HepG2 (cell line): Measurements from ENCODE around the gene THAP10. TPM values are rescaled to one million over a fixed set of nuclear protein-coding genes. Genes with fewer than 3 reads are reported as not detected.

Experiments
- ESRRA ChIP-seq: sonication (generic); formaldehyde crosslinking; IDR thresholded peaks from 2 replicates; pipeline ENCODE4 v1.5.1; 2020; ENCODE audit warnings: mild to moderate bottlenecking, low read depth, missing genetic modification reagents
- FOXA3 ChIP-seq: IDR thresholded peaks from 2 replicates; pipeline ENCODE4 v1.6.1; 2016; ENCODE audit warnings: missing genetic modification reagents, missing compliant biosample characterization
- MBD4 ChIP-seq: IDR thresholded peaks from 2 replicates; pipeline ENCODE4 v1.6.1; 2012; ENCODE audit warnings: low read length, inconsistent platforms, borderline replicate concordance
- SIX1 ChIP-seq: sonication (generic); formaldehyde crosslinking; IDR thresholded peaks from 2 replicates; pipeline ENCODE4 v1.4.0; 2020; ENCODE audit warnings: missing genetic modification reagents, borderline replicate concordance
- SOX6 ChIP-seq, 2 experiments: fragments of 450-650 bp in 1 of 2; sonication (generic) in 1 of 2; formaldehyde crosslinking in 1 of 2; IDR thresholded peaks; 2 replicates each; pipeline versions ENCODE4 v1.4.0 to v1.6.1; 2017 to 2020; ENCODE audit warnings: antibody characterized with exemption in 1 of 2, mild to moderate bottlenecking in 1 of 2, missing genetic modification reagents in 1 of 2
- TEAD3 ChIP-seq: optimal IDR thresholded peaks from 2 replicates; pipeline ENCODE3; 2016; ENCODE audit warnings: borderline replicate concordance
- ZFP36L2 ChIP-seq: sonication (generic); formaldehyde crosslinking; IDR thresholded peaks from 2 replicates; pipeline ENCODE4 v1.4.0; 2020; ENCODE audit warnings: missing genetic modification reagents
- ZMAT3 ChIP-seq: sonication (generic); formaldehyde crosslinking; conservative IDR thresholded peaks from 2 replicates; pipeline ENCODE4 v1.7.0; 2021; ENCODE audit warnings: missing genetic modification reagents
- ZNF124 ChIP-seq: sonication (generic); formaldehyde crosslinking; IDR thresholded peaks from 2 replicates; pipeline ENCODE4 v1.4.0; 2020; ENCODE audit warnings: missing genetic modification reagents
- ZNF350 ChIP-seq: sonication (generic); formaldehyde crosslinking; IDR thresholded peaks from 2 replicates; pipeline ENCODE4 v1.4.0; 2020; ENCODE audit warnings: mild to moderate bottlenecking, low read depth, missing genetic modification reagents, borderline replicate concordance
- ZNF589 ChIP-seq: sonication (generic); formaldehyde crosslinking; conservative IDR thresholded peaks from 2 replicates; pipeline ENCODE4 v1.8.0; 2022; ENCODE audit warnings: mild to moderate bottlenecking, moderate library complexity, missing genetic modification reagents
- ZNF619 ChIP-seq: sonication (generic); formaldehyde crosslinking; IDR thresholded peaks from 2 replicates; pipeline ENCODE4 v1.4.0; 2020; ENCODE audit warnings: mild to moderate bottlenecking, missing genetic modification reagents
- ZNF790 ChIP-seq: sonication (generic); formaldehyde crosslinking; IDR thresholded peaks from 2 replicates; pipeline ENCODE4 v1.8.0; 2022; ENCODE audit warnings: missing genetic modification reagents, mild to moderate bottlenecking, borderline replicate concordance
- polyA plus RNA-seq, 8 experiments: library from polyadenylated mRNA; depleted of rRNA in 3 of 8; stranded (reverse) in 7 of 8; unstranded in 1 of 8; fragments of >200 nt; fragmentation: Illumina TruSeq in 4 of 8; extraction: Trizol in 4 of 8; gene quantifications; 2 replicates each; pipeline versions ENCODE4 v1.2.1 to v1.2.3, GENCODE V29; 2011 to 2016; ENCODE audit warnings: low read depth in 4 of 8, missing spikeins in 1 of 8, mixed read lengths in 1 of 8; ENCODE audit not compliant: insufficient read depth in 1 of 8
- total RNA-seq, 5 experiments: library from RNA; depleted of rRNA; stranded (reverse); fragments of >200 nt; fragmentation: Illumina TruSeq; extraction: Trizol; gene quantifications; 2 replicates each; pipeline ENCODE4 v1.2.3, GENCODE V29; 2016; ENCODE audit warnings: low read depth in 1 of 5
- TF ChIP-seq, protein P1 (sequence below), 2 experiments: sonication (generic) in 1 of 2; formaldehyde crosslinking in 1 of 2; IDR thresholded peaks; 2 replicates each; pipeline versions ENCODE4 v1.6.1 to v1.9.0; 2014 to 2022; ENCODE audit warnings: antibody characterized with exemption in 1 of 2, borderline replicate concordance in 1 of 2, inconsistent platforms in 1 of 2, low read depth in 1 of 2, missing genetic modification reagents in 1 of 2
- TF ChIP-seq, protein P2 (sequence below): sonication (generic); formaldehyde crosslinking; IDR thresholded peaks from 2 replicates; pipeline ENCODE4 v1.5.1; 2020; ENCODE audit warnings: missing genetic modification reagents, mild to moderate bottlenecking, borderline replicate concordance
- TF ChIP-seq, protein P3 (sequence below): IDR thresholded peaks from 2 replicates; pipeline ENCODE4 v1.6.1; 2016; ENCODE audit warnings: control low read depth

THAP10 gene
- total and polyA plus RNA-seq, 2 of the 13 experiments (the other 11 are each of a cell fraction or from before 2014, with no cell fraction given) = 0.64 to 0.69 TPM

DNA sequence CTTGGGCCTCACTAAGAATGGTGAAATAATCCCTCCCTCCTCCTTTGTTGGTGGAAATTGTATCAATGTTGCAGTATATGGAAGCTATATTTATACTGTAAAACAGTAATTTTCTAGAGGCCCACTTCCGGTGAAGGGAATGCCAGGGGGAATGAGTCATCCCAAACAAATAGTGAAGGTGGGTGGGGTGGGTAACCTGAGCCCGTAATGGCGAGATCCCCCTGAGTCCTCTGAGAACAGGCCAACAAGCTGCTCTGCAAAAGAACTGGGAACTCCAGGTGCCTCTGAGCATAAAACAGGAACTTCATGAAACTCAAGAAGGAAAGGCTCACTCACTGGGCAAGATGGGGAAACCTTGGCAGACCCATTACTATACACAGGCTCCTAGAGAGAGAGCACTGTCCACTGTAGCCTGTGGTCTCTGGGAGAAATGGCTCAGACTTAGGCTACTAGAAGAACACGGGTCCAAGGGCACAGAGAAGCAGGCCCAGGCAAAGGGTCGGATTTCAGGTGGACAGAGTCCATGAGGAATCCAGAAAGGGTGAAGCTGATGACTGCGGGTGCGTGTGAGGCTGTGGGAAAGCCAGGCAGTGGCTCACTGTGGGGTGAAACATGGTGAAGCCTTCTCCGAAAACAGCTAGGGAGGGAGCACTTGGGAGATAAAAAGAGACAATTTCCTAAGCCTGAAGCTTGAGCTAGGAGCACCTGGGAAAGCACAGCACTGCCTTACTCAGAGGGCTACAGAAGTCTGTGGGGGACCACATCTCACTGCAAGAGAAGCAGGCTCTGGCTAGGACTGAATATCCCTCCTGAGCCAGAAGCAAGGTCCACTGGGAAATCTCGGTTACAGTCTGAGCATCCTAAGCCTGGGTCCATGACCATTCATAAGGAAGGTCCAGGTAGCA is 58.1 kb downstream of the THAP10 start (continued):
- TF ChIP-seq, protein P1, sequence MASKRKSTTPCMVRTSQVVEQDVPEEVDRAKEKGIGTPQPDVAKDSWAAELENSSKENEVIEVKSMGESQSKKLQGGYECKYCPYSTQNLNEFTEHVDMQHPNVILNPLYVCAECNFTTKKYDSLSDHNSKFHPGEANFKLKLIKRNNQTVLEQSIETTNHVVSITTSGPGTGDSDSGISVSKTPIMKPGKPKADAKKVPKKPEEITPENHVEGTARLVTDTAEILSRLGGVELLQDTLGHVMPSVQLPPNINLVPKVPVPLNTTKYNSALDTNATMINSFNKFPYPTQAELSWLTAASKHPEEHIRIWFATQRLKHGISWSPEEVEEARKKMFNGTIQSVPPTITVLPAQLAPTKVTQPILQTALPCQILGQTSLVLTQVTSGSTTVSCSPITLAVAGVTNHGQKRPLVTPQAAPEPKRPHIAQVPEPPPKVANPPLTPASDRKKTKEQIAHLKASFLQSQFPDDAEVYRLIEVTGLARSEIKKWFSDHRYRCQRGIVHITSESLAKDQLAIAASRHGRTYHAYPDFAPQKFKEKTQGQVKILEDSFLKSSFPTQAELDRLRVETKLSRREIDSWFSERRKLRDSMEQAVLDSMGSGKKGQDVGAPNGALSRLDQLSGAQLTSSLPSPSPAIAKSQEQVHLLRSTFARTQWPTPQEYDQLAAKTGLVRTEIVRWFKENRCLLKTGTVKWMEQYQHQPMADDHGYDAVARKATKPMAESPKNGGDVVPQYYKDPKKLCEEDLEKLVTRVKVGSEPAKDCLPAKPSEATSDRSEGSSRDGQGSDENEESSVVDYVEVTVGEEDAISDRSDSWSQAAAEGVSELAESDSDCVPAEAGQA (IDR thresholded peaks at IDR 0.05; ENCODE audit: low read depth) = no peak
- TF ChIP-seq, protein P1 (CRISPR knock-in tag; IDR thresholded peaks at IDR 0.05; ENCODE audit: borderline replicate concordance) = no peak
- TF ChIP-seq SIX1 (CRISPR knock-in tag) = peak; percentile 87; the same call in 1 of the 2 replicates
- no peak for TF ChIP-seq ZNF589 (CRISPR knock-in tag)
- TF ChIP-seq MBD4 = no peak
- TF ChIP-seq ZMAT3 (CRISPR knock-in tag) = no peak
- TF ChIP-seq ZNF619 = no peak
- peak; percentile 34; the same call in 1 of the 2 replicates for TF ChIP-seq ESRRA
- TF ChIP-seq ZNF350 (CRISPR knock-in tag) = peak; percentile 34; the same call in 1 of the 2 replicates
- TF ChIP-seq ZNF124 (CRISPR knock-in tag) = no peak
- TF ChIP-seq, protein P2, sequence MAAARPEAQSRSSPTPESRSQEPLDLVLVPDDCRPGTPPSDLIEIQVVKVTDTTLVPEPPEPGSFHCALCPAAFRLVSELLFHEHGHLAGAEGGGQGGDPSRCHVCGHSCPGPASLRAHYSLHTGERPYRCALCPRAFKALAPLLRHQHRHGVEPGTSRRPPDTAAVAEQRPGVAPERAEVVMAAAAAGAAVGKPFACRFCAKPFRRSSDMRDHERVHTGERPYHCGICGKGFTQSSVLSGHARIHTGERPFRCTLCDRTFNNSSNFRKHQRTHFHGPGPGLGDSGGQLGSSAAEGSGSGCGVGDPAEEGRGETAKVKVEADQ (CRISPR knock-in tag) = no peak
- TF ChIP-seq, protein P3, sequence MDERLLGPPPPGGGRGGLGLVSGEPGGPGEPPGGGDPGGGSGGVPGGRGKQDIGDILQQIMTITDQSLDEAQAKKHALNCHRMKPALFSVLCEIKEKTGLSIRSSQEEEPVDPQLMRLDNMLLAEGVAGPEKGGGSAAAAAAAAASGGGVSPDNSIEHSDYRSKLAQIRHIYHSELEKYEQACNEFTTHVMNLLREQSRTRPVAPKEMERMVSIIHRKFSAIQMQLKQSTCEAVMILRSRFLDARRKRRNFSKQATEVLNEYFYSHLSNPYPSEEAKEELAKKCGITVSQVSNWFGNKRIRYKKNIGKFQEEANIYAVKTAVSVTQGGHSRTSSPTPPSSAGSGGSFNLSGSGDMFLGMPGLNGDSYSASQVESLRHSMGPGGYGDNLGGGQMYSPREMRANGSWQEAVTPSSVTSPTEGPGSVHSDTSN (CRISPR knock-in tag) = no peak
- no peak for TF ChIP-seq SOX6 (IDR thresholded peaks at IDR 0.05)
- TF ChIP-seq SOX6 (CRISPR knock-in tag; IDR thresholded peaks at IDR 0.05) = peak; percentile 35; the same call in 1 of the 2 replicates
- TF ChIP-seq TEAD3 (CRISPR knock-in tag) = peak; percentile 75
- TF ChIP-seq ZFP36L2 (CRISPR knock-in tag) = no peak
- no peak for TF ChIP-seq ZNF790
- TF ChIP-seq FOXA3 (CRISPR knock-in tag) = no peak
